Suprapubic skin (tissue), 4 donors: Measurements from ENCODE around the gene SLIT2.

Experiments
- POLR2A ChIP-seq, 2 donors: fragments of 450-650 bp; IDR thresholded peaks; one replicate each; pipeline ENCODE4 v1.6.1; 2017; ENCODE audit warnings: antibody characterized with exemption in 2 of 2, mild to moderate bottlenecking in 2 of 2, moderate library complexity in 2 of 2
- POLR2AphosphoS5 ChIP-seq, 3 donors: sonication (generic); formaldehyde crosslinking; IDR thresholded peaks; one replicate each; pipeline ENCODE4 v1.6.1; 2017; ENCODE audit warnings: antibody characterized with exemption in 3 of 3
- TF ChIP-seq, protein P1 (sequence below), 2 donors: fragments of 200-600 bp in 1 of 2; fragments of 450-650 bp in 1 of 2; sonication (generic) in 1 of 2; IDR thresholded peaks; one replicate each; pipeline ENCODE4 v1.5.1; 2016 to 2019; ENCODE audit warnings: antibody characterized with exemption in 2 of 2, mild to moderate bottlenecking in 1 of 2, moderate library complexity in 1 of 2

DNA sequence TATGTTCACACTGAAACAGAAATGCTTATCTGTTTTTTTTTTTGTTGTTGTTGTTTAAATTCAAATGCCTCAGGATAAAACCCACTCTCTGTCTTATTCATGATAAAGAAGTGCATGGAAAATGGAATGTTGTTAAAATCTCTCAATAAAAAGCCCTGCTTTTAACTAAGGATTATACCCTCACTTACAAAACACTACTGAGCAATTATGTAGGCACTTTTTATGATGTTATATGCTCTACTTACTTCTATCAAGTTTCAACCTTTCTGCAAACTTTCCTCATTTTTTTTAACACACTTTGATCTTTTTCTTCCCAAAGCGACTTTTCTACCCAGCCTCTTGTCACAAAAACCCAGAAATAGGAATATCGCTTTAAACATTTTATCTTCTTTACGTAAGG is 26.5 kb downstream of the SLIT2 start:
- TF ChIP-seq, protein P1, sequence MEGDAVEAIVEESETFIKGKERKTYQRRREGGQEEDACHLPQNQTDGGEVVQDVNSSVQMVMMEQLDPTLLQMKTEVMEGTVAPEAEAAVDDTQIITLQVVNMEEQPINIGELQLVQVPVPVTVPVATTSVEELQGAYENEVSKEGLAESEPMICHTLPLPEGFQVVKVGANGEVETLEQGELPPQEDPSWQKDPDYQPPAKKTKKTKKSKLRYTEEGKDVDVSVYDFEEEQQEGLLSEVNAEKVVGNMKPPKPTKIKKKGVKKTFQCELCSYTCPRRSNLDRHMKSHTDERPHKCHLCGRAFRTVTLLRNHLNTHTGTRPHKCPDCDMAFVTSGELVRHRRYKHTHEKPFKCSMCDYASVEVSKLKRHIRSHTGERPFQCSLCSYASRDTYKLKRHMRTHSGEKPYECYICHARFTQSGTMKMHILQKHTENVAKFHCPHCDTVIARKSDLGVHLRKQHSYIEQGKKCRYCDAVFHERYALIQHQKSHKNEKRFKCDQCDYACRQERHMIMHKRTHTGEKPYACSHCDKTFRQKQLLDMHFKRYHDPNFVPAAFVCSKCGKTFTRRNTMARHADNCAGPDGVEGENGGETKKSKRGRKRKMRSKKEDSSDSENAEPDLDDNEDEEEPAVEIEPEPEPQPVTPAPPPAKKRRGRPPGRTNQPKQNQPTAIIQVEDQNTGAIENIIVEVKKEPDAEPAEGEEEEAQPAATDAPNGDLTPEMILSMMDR (IDR thresholded peaks at IDR 0.05), result no peak
- no peak for TF ChIP-seq POLR2AphosphoS5 (IDR thresholded peaks at IDR 0.05)
- TF ChIP-seq POLR2A (IDR thresholded peaks at IDR 0.05), result no peak
